Testis (tissue), 2 donors: ENCODE measurements around the gene VWA5B1.

Source experiments
- CTCF ChIP-seq, 3 experiments: fragments of 450-650 bp in 2 of 3; fragments of 200-600 bp in 1 of 3; sonication (generic) in 1 of 3; IDR thresholded peaks; one replicate each; pipeline ENCODE4 v1.5.1; 2016 to 2019; ENCODE audit warnings: antibody characterized with exemption in 3 of 3, mild to moderate bottlenecking in 2 of 3, moderate library complexity in 1 of 3
- POLR2A ChIP-seq: fragments of 450-650 bp; IDR thresholded peaks from one replicate; pipeline ENCODE4 v1.6.1; 2017; ENCODE audit warnings: antibody characterized with exemption, mild to moderate bottlenecking, moderate library complexity

- TF ChIP-seq POLR2A: no peak
- no peak for TF ChIP-seq CTCF (IDR thresholded peaks at IDR 0.05)
These were observed 83.1 kb downstream of the VWA5B1 start for GRCh38 chr1:20373764-20374163.
